TTC549 (cell line): Measurements from ENCODE around the gene TAMALIN.

Source experiments
- FAIRE-seq: peaks from 2 replicates; lab custom pipeline; 2012; peaks lifted over from hg19 to GRCh38; lab: Jason Lieb, UNC

TAMALIN gene

GRCh38 chr12:52055731-52056711 is 49.3 kb downstream of the TAMALIN start:
- FAIRE-seq = no peak

DNA sequence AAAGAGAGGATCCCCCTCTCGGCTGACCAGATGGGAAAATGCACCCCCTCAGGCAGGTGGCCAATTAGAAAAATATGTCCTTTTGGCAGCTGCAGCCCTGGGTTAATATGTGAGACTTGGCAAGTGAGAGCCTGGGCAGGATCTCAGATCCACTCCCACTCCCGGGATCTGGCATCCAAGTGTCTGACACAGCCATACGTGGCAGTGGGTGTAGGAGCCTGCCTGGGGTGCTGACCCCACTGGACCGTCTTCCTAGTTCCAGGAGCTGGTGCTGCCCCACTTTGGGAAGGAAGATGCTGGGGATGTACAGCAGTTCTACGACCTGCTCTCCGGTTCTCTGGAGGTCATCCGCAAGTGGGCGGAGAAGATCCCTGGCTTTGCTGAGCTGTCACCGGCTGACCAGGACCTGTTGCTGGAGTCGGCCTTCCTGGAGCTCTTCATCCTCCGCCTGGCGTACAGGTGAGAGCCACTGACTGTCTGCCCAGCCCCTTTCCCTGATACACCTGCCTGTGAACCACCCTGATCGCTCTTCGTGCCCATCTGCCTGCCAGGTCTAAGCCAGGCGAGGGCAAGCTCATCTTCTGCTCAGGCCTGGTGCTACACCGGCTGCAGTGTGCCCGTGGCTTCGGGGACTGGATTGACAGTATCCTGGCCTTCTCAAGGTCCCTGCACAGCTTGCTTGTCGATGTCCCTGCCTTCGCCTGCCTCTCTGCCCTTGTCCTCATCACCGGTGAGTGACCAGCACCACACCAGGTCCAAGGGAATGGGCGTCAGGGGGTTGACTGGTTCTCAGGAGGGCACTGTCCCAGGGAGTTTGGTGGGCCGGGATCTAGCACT is 50.3 kb downstream of the TAMALIN start:
- no peak for FAIRE-seq

GRCh38 chr12:52057638-52058576 is 51.2 kb downstream of the TAMALIN start:
- FAIRE-seq = no peak

DNA sequence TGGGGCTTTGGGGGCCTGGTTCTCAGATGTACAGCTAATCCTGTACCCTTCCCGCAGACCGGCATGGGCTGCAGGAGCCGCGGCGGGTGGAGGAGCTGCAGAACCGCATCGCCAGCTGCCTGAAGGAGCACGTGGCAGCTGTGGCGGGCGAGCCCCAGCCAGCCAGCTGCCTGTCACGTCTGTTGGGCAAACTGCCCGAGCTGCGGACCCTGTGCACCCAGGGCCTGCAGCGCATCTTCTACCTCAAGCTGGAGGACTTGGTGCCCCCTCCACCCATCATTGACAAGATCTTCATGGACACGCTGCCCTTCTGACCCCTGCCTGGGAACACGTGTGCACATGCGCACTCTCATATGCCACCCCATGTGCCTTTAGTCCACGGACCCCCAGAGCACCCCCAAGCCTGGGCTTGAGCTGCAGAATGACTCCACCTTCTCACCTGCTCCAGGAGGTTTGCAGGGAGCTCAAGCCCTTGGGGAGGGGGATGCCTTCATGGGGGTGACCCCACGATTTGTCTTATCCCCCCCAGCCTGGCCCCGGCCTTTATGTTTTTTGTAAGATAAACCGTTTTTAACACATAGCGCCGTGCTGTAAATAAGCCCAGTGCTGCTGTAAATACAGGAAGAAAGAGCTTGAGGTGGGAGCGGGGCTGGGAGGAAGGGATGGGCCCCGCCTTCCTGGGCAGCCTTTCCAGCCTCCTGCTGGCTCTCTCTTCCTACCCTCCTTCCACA is 52.0 kb downstream of the TAMALIN start:
- no peak for FAIRE-seq

- no peak for FAIRE-seq
Measured at GRCh38 chr12:52059582-52060497, 53.1 kb downstream of the TAMALIN start.

- FAIRE-seq = no peak
Measured at GRCh38 chr12:52060498-52061177, 53.9 kb downstream of the TAMALIN start.

GRCh38 chr12:52061470-52062166 is 54.9 kb downstream of the TAMALIN start:
- no peak for FAIRE-seq

GRCh38 chr12:52062167-52063081 is 55.7 kb downstream of the TAMALIN start:
- no peak for FAIRE-seq

GRCh38 chr12:52063082-52063924 is 56.6 kb downstream of the TAMALIN start:
- FAIRE-seq = no peak

DNA sequence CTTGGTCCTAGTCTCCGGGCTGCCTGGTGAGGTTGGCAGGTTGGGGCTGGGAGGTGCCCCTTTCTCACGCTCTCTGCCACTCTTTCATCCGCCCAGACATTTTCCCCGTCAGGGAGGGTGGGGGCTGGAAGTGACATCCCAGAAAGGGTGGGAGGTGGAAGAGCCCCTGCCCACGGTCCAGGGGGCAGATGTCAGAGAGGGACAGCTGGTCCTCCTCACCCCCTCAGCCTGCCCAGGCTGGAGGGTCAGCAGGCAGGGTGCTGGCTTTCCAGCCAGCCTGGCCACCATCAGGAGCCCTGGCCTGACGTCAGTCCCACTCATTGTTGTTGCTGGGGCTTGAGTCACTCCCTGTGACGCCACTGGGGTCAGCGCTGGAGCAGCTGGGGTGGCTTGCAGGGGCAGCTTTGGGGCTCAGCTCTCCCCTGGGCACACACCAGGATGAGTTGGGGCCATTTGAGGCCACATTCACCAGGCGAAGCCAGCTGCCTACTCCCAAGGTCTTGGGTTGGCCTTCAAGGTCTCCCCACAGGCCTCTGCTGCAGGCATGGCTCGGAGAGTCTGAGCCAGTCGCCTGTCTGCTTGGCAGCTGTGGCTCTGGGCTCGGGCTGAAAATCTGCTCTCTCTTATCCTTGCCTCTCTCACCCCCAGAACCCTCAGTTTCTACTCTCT is 57.4 kb downstream of the TAMALIN start:
- no peak for FAIRE-seq
